NCI-H1092 treated with DMSO at 0.1 percent for 48 hours (cell line): ENCODE data around the gene ZNF468.
A peak's percentile ranks its signal among the peaks of the same experiment; 100 is the strongest.
"Not testable (repeated sequence)": the region's sequence is repeated elsewhere in the genome, so short reads cannot be mapped to it uniquely, and the experiment has no call there.

Source experiments
- DNase-seq: peaks from one replicate; lab custom pipeline; 2025; lab: John Stamatoyannopoulos, UW

ZNF468 gene

DNA sequence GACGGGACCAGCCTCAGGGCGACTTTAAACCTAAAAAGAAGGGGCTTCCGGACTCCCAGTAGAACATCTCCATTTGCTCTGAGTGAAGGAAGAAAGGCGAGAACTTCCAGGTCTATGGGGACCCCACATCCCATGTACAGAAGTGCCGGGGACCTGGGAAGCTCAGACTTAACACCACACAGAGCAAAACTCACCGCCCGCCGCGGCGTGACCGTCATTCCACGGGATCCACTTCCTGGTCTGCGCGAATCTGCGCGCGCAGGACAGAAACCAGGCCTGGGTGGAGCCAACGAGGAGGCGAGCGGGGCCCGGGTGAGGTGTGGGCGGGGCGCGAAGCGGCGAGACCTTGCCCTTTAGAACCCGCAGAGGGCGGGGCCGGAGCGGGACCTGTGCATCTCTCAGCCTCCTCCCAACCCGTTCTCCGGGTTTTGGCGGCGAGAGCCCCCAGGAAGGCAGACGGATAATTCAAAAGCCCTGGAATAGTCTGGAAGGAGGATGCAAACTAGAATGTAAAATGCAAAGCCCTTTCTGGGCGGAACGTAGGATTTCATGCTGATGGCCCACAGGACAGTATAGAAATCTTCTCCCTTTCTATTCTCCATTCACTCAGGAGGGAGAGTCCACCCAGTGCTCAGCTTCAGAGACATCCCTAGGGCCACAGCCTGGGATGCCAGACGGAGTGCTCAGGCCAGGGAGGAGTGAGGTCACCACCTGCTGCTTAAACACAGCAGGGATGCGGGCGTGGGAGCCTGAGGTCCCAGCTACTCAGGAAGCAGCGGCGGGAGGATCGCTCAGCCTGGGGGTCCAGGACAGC lies at the start of gene ZNF468:
TSS of gene ZNF468 (minus strand) at position 242 of the 814 bp plus-strand sequence. CDS start 3,347 bp downstream, outside the sequence.
- DNase-seq: peak; percentile 46

DNA sequence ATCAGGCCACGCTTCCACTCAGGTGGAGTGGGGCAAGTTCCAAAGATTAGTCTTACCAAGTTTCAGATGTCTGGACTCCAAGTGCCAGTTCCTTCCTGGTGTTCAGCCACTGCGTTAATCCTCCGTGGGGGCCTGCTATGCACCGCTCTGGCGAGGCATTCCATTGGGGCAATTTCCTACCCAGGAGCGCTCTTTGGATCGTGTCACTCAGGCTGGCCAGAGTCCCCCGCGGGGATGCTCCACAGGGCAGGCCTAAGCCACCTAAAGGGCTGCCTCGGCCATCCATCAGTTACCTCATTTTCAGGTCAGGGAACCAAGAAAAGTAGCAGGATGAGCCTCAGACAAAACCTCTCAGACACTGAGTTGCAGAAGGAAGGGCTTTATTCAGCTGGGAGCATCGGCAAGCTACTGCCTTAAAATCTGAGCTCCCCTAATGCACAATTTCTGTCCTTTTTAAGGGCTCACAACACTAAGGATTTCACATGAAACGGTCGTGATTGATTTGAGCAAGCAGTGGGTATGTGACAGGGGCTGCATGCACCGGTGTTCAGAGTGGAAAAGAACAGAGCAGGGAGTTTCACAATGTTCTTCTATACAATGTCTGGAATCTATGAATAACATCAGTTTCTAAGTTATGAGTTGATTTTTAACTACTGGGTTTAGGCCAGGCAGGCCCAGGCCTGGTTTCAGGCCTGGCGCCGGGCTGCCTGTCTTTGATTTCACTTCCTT lies 46.8 kb upstream of the ZNF468 start:
- not testable (repeated sequence) for DNase-seq

DNA sequence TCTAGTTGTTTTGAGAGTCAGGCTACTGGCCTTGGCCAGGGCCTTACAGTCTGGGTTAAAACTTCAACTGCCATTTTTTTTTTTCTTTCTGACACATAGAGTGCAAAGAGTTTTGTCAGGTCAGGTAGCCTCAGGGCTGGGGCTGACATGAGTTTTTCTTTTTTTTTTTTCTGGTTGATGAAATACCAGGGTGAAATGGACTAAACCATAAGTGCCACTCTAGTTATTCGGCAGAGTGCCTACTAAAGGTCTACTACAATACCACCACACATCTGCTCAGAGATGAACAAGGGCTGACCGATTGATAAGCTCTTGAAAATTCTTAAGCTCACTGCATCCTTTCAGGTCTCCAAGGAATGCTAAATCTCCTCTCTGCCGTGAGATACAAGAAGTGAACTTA lies 44.4 kb upstream of the ZNF468 start:
- DNase-seq: no peak

DNA sequence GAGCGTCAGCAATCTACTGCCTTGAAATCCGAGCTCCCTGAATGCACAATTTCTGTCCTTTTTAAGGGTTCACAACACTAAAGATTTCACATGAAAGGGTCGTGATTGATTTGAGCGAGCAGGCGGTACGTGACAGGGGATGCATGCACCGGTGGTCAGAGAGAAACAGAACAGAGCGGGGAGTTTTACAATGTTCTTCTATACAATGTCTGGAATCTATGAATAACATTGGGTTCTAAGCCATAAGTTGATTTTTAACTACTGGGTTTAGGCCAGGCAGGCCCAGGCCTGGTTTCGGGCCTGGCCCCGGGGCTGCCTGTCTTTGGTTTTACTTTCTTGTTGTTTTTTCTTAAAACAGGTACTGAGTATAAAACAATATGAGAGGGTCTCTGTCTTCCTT lies 41.2 kb upstream of the ZNF468 start:
- not testable (repeated sequence) for DNase-seq

DNA sequence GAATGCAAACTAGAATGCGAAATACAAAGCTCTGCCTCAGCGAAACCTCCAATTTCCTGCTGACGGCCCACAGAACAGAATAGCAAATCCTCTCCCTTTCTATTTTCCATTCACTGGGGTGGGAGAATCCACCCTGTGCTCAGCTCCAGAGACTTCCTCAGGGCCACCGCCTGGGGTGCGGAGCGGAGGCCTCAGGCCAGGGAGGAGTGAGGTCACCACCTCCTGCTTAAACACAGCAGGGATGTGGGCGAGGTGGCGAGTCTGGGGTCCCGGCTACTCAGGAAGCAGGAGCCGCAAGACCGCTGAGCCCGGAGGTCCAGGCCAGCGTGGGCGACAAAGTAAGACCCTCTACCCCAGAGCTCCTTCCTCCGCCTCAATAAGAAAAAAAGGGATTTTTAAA lies 40.7 kb upstream of the ZNF468 start:
- DNase-seq: no peak

DNA sequence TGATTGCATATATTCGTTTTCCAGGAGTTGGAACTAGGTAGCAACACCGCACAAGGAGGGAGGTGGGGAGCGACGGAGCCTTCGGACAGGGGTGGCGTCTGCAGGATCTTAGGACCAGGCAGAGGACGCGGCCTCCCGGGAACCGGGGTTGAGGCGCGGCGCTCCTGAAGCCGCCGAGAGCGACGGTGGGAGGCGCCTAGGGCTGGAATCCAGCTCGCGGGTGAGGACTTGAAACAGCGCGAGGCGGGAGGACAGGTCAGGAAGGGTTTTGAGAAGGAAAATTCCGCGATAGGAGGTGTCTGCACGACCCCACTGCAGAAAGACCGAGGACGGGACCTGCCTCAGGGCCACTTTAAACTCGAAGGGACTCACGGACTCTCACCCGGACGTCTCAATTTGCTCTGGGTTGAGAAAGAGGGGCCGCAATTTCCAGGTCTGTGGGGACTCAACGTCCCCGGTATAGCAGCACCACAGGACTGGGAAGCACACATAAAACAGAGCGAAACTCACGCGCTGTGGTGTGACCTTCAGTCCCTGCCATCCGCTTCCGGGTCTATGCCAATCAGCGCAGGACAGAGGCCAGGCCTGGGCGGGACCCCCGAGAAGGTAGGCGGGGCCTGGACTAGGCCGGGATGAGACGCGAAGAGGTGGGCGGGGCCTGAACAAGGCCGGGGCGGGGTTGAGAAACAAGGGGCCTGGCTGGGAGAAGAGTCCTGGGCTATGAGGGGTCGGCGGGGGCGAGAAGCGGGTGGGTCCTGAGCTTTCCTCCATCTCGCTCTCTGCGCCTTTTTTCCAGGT lies 39.9 kb upstream of the ZNF468 start, which contains the start of gene ZNF320:
TSS of gene ZNF320 (minus strand) at position 498 of the 798 bp plus-strand sequence. CDS start 7,380 bp downstream, outside the sequence.
- DNase-seq: peak; percentile 82

DNA sequence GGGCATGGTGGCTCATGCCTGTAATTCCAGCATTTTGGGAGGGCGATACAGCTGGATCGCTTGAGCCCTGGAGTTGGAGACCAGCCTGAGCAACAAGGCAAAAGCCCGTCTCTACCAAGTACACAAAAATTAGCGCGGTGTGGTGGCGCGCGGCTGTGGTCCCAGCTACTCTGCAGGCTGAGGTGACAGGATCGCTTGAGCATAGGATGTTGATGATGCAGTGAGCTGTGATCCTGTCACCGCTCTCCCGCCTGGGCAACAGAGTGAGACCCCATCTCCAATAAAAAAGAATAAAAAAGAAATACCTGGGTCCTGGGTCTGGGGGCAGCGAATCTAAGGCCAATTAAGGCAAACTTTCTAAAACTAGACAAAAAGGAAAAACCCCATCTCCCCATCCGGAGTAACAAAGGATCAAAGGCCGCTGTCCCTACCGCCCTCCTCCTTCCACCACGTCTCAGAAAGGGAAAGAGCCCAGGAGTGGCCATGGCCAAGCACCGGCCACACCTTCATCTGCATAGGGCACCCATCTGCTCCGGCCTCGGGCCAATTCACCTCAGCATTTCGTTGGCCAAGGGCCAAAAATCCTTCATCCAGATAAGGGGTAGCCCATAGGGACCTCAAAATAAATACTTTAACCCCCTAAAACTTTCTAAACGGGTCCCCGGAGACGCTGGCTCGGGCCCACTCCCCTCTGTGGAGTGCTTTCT lies 39.2 kb upstream of the ZNF468 start:
- no peak for DNase-seq

DNA sequence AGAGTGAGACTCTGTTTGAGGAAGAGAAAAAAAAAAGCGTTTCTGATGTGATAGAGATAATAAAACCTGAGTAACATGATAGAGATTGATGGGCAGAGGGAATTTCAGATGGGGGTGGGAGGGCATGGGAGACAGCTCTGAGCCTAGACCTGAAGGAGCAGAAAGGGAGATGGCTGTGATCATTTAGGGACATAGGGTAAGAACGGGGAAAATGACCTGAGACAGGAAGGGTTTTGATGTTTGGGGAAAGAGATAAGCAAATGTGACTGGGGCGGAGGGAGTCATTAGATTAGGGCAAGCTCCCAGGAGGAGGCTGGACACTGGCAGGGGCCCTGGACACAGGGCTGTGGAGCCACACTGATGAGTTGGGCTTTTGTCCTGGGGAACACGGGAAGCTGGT lies 33.9 kb upstream of the ZNF468 start:
- DNase-seq: no peak

DNA sequence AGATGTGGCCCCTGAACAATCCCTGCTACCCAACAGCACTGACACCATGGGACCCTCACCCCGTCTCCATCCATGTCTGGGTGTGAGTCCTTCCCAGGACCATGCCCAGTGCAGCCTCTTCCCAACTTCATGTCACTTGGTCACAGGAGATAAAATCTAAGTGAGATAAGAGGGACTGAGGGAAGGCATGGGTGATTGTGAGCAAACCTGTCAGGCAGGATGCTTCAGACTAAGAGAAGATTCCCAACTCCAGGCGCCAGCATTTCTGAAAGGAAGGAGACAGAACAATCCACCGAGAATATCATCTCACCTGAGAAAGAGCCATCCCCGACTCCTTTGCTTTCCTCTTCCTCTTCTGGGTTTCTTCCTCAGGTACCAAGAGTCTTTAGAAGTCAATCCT lies 32.5 kb upstream of the ZNF468 start:
- DNase-seq: no peak

DNA sequence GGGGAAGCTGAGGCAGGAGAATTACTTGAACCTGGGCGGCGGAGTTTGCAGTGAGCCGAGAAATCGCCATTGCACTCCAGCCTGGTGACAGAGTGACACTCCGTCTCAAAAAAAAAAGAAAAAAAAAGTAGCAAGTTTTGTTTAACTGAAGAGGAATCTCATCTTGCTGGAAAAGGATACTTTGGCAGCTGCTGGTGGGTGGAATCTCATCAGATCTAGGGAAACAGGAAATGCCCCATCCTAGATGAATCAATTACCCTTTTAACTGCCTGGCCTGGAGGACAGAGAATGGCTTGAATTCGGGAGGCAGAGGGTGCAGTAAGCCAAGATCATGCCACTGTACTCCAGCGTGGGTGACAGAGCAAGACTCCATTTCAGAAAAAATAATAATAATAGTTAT lies 31.7 kb upstream of the ZNF468 start:
- DNase-seq: no peak

DNA sequence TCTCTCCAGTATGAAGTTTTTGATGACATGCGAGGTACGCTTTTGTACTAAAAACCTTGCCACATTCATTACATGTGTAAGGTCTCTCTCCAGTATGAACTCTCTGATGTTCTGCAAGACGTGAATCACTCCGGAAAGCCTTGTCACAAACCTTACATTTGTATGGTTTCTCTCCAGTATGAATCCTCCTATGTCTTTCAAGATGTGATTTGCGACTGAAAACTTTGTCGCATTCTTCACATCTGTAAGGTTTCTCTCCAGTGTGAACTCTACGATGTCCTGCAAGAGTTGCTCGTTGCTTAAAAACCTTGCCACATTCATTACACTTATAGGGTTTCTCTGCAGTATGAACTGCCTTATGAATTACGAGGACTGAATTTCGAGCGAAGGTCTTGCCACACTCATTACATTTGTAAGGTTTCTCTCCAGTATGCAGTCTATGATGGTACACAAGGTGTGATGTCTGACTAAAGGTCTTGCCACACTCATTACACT lies 23.5 kb upstream of the ZNF468 start:
- DNase-seq: no peak

DNA sequence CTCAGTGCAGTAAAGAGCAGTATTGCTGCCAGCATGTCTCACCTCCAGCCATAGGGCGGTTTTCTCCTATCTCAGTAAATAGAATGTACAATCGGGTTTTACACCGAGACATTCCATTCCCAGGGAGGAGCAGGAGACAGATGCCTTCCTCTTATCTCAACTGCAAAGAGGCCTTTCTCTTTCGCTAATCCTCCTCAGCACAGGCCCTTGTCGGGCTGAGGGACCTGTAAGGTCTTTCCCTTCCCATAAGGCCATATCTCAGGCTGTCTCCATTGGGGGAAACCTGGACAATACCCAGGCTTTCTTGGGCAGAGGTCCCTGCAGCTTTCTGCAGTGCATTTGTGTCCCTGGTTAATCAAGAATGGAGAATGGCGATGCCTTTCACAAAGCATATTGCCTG lies 15.6 kb upstream of the ZNF468 start:
- not testable (repeated sequence) for DNase-seq

DNA sequence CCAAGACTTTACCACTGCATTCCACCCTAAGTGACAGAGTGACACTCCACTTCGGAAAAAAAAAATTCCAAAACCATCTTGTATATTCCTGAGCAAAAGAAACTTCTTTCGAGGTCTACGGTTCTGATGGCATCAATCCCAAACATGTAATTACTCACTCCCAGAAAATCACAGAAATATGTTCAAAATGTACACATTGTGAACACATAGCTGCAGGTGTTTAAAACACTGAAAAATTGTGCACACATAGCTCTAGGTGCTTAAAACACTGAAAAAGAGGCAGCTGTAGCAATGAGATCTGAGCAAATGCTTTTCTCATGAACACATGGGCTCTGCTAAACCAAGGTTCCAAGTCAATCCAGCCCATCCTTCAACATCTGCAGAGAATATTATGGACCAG lies 14.0 kb upstream of the ZNF468 start:
- no peak for DNase-seq

DNA sequence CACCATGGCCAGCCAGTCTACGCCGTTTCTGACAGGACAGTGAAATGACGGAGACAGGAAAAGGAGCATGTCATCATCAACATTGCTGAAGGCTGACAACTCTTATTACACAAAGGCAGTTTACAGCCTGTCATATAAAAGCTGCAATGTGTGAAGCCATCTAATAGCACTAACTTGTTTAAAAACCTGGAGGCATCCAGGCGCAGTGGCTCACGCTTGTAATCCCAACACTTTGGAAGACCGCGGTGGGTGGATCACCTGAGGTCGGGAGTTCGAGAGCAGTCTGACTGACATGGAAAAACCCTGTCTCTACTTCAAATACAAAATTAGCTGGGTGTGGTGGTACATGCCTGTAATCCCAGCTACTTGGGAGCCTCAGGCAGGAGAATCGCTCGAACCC lies 10.6 kb upstream of the ZNF468 start:
- not testable (repeated sequence) for DNase-seq

DNA sequence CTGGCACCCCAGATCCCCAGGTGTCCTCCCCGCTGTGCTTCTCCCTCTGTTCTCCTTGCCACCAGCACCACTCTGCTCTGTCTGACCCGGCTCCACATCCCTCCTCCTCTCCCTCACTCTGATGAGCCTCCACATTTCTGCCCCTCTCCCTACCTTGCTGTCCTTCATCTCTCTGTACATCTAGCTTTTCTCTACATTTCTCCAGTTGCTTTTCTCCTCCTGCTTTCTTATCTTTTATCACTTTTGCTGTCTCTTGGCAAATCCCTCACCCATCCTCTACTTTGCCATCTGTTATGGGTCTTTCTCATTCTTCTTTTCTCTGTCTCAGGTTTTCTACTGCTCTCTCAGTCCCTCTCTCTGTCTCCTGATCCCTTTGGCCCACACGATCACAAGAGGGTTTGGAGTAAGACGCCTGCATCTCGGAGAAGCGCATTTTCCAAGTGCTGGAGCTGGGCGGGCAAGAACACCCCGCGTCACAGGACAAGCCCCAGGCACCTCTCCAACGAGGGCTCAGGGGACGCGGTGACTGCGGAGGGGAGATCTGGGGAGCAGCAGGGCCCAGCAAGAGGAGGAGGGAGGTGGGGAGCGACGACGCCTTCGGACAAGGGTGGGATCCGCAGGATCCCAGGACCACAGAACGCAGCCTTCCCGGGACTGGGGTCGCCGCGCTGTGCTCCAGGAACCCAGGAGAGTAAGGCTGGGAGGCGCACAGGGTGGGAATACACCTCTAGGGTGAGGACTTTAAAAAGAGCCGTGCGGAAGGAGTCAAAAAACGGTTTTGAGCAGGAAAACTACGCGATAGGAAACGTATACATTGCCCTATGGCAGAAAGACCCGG lies 660 bp downstream of the ZNF468 start:
- not testable (repeated sequence) for DNase-seq

DNA sequence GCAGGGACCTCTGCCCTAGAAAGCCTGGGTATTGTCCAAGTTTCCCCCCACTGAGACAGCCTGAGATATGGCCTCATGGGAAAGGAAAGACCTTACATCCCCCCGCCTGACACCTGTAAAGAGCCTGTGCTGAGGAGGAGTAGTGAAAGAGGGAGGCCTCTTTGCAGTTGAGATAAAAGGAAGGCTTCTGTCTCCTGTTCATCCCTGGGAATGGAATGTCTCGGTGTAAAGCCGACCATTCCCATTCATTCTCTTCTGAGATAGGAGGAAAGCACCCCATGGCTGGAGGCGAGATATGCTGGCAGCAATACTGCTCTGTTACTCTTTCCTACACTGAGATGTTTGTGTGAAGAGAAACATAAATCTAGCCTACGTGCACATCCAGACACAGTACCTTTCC lies 10.1 kb downstream of the ZNF468 start:
- not testable (repeated sequence) for DNase-seq

DNA sequence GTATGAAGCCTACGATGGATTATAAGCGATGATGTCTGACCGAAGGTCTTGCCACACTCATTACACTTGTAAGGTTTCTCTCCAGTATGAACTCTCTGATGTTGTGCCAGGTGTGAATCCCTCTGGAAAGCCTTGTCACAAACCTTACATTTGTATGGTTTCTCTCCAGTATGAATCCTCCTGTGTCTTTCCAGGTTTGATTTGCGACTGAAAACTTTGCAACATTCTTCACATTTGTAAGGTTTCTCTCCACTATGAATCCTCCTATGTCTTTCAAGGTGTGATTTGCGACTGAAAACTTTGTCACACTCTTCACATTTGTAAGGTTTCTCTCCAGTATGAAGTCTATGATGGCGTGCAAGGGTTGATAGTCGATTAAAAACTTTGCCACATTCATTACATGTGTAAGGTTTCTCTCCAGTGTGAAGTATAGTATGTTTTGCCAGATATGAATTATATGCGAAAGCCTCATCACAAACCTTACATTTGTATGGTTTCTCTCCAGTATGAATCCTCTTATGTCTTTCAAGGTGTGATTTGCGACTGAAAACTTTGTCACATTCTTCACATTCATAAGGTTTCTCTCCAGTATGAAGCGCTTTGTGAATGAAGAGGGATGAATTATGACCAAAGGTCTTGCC lies 16.5 kb downstream of the ZNF468 start:
- not testable (repeated sequence) for DNase-seq

DNA sequence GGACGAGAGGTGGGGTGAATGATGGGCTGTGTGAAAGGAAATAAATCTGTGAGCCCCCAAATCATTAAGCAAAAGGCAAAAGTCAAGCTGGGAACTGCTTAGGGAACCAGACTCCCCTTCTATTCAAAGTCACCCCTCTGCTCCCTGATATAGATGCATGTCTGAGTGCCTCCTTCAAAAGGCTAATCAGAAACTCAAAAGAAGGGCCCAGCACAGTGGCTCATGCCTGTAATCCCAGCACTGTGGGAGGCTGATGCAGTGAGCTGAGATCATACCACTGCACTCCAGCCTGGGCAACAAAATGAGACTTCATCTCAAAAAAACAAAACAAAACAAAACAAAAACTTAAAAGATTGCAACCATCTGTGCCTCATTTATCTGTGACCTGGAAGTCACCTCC lies 23.1 kb downstream of the ZNF468 start:
- not testable (repeated sequence) for DNase-seq

DNA sequence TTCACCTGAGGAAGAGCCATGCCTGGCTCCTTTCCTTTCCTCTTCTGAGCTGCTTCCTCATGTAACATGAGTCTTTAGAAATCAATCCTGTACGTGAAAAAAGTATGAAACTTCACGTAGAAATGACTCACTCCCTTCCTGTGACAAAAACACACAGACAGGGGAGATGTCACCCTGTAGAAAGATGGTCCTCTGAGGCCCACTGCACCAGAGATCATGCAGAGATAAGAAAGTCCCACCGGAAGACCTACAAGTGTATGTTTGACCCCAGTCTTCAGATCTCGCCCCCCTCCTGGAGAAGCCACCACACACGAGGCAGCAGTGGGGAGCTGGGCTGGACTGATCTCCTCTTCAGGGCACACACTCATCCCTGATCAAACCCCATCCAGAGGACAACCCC lies 23.9 kb downstream of the ZNF468 start:
- not testable (repeated sequence) for DNase-seq

DNA sequence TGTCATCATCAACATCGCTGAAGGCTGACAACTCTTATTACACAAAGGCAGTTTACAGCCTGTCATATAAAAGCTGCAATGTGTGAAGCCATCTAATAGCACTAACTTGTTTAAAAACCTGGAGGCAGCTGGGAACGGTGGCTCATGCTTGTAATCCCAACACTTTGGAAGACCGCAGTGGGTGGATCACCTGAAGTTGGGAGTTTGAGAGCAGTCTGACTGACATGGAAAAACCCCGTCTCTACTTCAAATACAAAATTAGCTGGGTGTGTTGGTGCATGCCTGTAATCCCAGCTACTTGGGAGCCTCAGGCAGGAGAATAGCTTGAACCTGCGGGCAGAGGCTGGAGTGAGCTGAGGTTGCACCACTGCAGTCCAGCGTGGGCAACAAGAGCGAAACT lies 27.6 kb downstream of the ZNF468 start:
- DNase-seq: not testable (repeated sequence)
